Testis (tissue), 2 donors: ENCODE data around the gene ATP2A1.

Experiments used
- POLR2A ChIP-seq: fragments of 450-650 bp; IDR thresholded peaks from one replicate; pipeline ENCODE4 v1.6.1; 2017; ENCODE audit warnings: antibody characterized with exemption, mild to moderate bottlenecking, moderate library complexity
- TF ChIP-seq, protein P1 (sequence below), 3 experiments: fragments of 450-650 bp in 2 of 3; fragments of 200-600 bp in 1 of 3; sonication (generic) in 1 of 3; IDR thresholded peaks; one replicate each; pipeline ENCODE4 v1.5.1; 2016 to 2019; ENCODE audit warnings: antibody characterized with exemption in 3 of 3, mild to moderate bottlenecking in 2 of 3, moderate library complexity in 1 of 3

DNA sequence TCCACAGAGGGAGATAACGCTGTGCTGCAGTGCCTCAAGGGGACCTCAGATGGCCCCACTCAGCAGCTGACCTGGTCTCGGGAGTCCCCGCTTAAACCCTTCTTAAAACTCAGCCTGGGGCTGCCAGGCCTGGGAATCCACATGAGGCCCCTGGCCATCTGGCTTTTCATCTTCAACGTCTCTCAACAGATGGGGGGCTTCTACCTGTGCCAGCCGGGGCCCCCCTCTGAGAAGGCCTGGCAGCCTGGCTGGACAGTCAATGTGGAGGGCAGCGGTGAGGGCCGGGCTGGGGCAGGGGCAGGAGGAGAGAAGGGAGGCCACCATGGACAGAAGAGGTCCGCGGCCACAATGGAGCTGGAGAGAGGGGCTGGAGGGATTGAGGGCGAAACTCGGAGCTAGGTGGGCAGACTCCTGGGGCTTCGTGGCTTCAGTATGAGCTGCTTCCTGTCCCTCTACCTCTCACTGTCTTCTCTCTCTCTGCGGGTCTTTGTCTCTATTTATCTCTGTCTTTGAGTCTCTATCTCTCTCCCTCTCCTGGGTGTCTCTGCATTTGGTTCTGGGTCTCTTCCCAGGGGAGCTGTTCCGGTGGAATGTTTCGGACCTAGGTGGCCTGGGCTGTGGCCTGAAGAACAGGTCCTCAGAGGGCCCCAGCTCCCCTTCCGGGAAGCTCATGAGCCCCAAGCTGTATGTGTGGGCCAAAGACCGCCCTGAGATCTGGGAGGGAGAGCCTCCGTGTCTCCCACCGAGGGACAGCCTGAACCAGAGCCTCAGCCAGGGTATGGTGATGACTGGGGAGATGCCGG lies 54.3 kb downstream of the ATP2A1 start:
- TF ChIP-seq, protein P1, sequence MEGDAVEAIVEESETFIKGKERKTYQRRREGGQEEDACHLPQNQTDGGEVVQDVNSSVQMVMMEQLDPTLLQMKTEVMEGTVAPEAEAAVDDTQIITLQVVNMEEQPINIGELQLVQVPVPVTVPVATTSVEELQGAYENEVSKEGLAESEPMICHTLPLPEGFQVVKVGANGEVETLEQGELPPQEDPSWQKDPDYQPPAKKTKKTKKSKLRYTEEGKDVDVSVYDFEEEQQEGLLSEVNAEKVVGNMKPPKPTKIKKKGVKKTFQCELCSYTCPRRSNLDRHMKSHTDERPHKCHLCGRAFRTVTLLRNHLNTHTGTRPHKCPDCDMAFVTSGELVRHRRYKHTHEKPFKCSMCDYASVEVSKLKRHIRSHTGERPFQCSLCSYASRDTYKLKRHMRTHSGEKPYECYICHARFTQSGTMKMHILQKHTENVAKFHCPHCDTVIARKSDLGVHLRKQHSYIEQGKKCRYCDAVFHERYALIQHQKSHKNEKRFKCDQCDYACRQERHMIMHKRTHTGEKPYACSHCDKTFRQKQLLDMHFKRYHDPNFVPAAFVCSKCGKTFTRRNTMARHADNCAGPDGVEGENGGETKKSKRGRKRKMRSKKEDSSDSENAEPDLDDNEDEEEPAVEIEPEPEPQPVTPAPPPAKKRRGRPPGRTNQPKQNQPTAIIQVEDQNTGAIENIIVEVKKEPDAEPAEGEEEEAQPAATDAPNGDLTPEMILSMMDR (IDR thresholded peaks at IDR 0.05): no peak
- no peak for TF ChIP-seq POLR2A
